NT2/D1 (cell line): ENCODE data around the gene APOBEC3H.

Experiments
- DNase-seq: peaks from one replicate; pipeline ENCODE4 v3.0.0-alpha.2; 2011; ENCODE audit warnings: low read depth, low spot score
- H3K27me3 ChIP-seq: 2 replicates; pipeline ENCODE4 v1.6.0; 2011; ENCODE audit warnings: mild to moderate bottlenecking; ENCODE audit not compliant: insufficient read length, insufficient read depth
- H3K36me3 ChIP-seq: 2 replicates; pipeline ENCODE4 v1.6.1; 2011; ENCODE audit warnings: mild to moderate bottlenecking, low read length, mixed read lengths; ENCODE audit not compliant: insufficient read depth, insufficient read length
- H3K4me1 ChIP-seq: 2 replicates; pipeline ENCODE4 v1.5.1; 2011; ENCODE audit not compliant: insufficient read depth, insufficient read length
- H3K4me3 ChIP-seq: 2 replicates; pipeline ENCODE4 v1.5.1; 2011; ENCODE audit warnings: low read depth; ENCODE audit not compliant: insufficient read length
- H3K9ac ChIP-seq: 2 replicates; pipeline ENCODE4 v1.6.0; 2011; ENCODE audit warnings: low read depth; ENCODE audit not compliant: insufficient read length
- H3K9me3 ChIP-seq: 2 replicates; pipeline ENCODE4 v1.5.1; 2011; ENCODE audit warnings: mild to moderate bottlenecking, low read length; ENCODE audit not compliant: insufficient read depth
- SUZ12 ChIP-seq: IDR thresholded peaks from 2 replicates; pipeline ENCODE4 v1.6.1; 2011; ENCODE audit not compliant: insufficient read length, insufficient read depth; ENCODE audit errors: extremely low read depth
- YY1 ChIP-seq: IDR thresholded peaks from 2 replicates; pipeline ENCODE4 v1.6.1; 2011; ENCODE audit not compliant: insufficient read length, insufficient read depth
- ZNF274 ChIP-seq: IDR thresholded peaks from 2 replicates; pipeline ENCODE4 v1.6.1; 2011; ENCODE audit warnings: mild to moderate bottlenecking, low read depth, low read length

Gene APOBEC3H

GRCh38 chr22:39129746-39130145 is 32.7 kb downstream of the APOBEC3H start:
- no peak for DNase-seq
- no peaks in the 10 kb centered on the region for H3K36me3 ChIP-seq
- TF ChIP-seq ZNF274: no peak
- TF ChIP-seq YY1: no peak
- TF ChIP-seq SUZ12: no peak
- no peaks in the 10 kb centered on the region for H3K27me3 ChIP-seq
- no peak overlapping the region for H3K9ac ChIP-seq
- no peaks in the 10 kb centered on the region for H3K9me3 ChIP-seq
- H3K4me3 ChIP-seq: no peak overlapping the region
- H3K4me1 ChIP-seq: peaks cover 13% of the 10 kb centered on the region

- TF ChIP-seq YY1: no peak
- no peak for TF ChIP-seq SUZ12
- no peak for TF ChIP-seq ZNF274
- Histone ChIP-seq H3K9ac (no peak overlapping the region), H3K4me1 (peaks cover 13% of the 10 kb centered on the region), H3K9me3 (no peaks in the 10 kb centered on the region), H3K36me3 (no peaks in the 10 kb centered on the region), H3K27me3 (no peaks in the 10 kb centered on the region), H3K4me3 (no peak overlapping the region)
- no peak for DNase-seq
Observed at GRCh38 chr22:39130152-39130704, 33.2 kb downstream of the APOBEC3H start.

GRCh38 chr22:39130892-39131855 is 34.1 kb downstream of the APOBEC3H start:
- H3K4me3 ChIP-seq: no peak overlapping the region
- H3K9ac ChIP-seq: peak overlapping the region; percentile 56
- TF ChIP-seq SUZ12 (no peak), YY1 (no peak), ZNF274 (no peak)

GRCh38 chr22:39132281-39132680 is 35.2 kb downstream of the APOBEC3H start:
- no peaks in the 10 kb centered on the region for H3K27me3 ChIP-seq
- H3K36me3 ChIP-seq: no peaks in the 10 kb centered on the region
- no peak for DNase-seq
- H3K9ac ChIP-seq: no peak overlapping the region
- peaks cover 13% of the 10 kb centered on the region for H3K4me1 ChIP-seq
- TF ChIP-seq YY1 (no peak), SUZ12 (no peak)
- no peak overlapping the region for H3K4me3 ChIP-seq
- H3K9me3 ChIP-seq: no peaks in the 10 kb centered on the region

More at GRCh38 chr22:39130892-39131855, 34.1 kb downstream of the APOBEC3H start:
- no peaks in the 10 kb centered on the region for H3K27me3 ChIP-seq
- no peaks in the 10 kb centered on the region for H3K9me3 ChIP-seq
- no peak for DNase-seq
- no peaks in the 10 kb centered on the region for H3K36me3 ChIP-seq
- H3K4me1 ChIP-seq: peaks cover 13% of the 10 kb centered on the region

- H3K4me3 ChIP-seq: no peak overlapping the region
- H3K9ac ChIP-seq: no peak overlapping the region
- peaks cover 13% of the 10 kb centered on the region for H3K4me1 ChIP-seq
- no peaks in the 10 kb centered on the region for H3K36me3 ChIP-seq
- TF ChIP-seq SUZ12 (no peak), ZNF274 (no peak)
- no peak for DNase-seq
- H3K27me3 ChIP-seq: no peaks in the 10 kb centered on the region
- no peaks in the 10 kb centered on the region for H3K9me3 ChIP-seq
Observed at GRCh38 chr22:39132871-39133524, 36.0 kb downstream of the APOBEC3H start.

- Histone ChIP-seq H3K27me3 (no peaks in the 10 kb centered on the region), H3K36me3 (no peaks in the 10 kb centered on the region), H3K9me3 (no peaks in the 10 kb centered on the region), H3K9ac (no peak overlapping the region), H3K4me1 (peaks cover 13% of the 10 kb centered on the region), H3K4me3 (no peak overlapping the region)
- no peak for DNase-seq
- TF ChIP-seq ZNF274: no peak
- TF ChIP-seq YY1: no peak
- no peak for TF ChIP-seq SUZ12
Observed at GRCh38 chr22:39133871-39134270, 36.8 kb downstream of the APOBEC3H start.
